ENCODE results near the gene EFNA5.

GRCh38 chr5:107367939-107368338 is 302.8 kb downstream of the EFNA5 start:
- TF ChIP-seq CTCF (IDR thresholded peaks at IDR 0.05) (no peak), POLR2AphosphoS5 (IDR thresholded peaks at IDR 0.05) (no peak), EP300 (IDR thresholded peaks at IDR 0.05) (no peak), POLR2A (IDR thresholded peaks at IDR 0.05) (no peak)

Measured in suprapubic skin (tissue), 4 donors.